OCI-LY7 (cell line): ENCODE results near the gene CYP19A1. TPM values are rescaled to one million over a fixed set of nuclear protein-coding genes. Genes with fewer than 3 reads are reported as not detected.
"Not testable (repeated sequence)": the region's sequence is repeated elsewhere in the genome, so short reads cannot be mapped to it uniquely, and the experiment has no call there.

Experiments
- BruUV-seq: library from RNA; stranded (reverse); fragments of 400-500 nt; replicated peaks from 2 replicates; lab custom pipeline; 2021; lab: Mats Ljungman, UMichigan
- CTCF ChIA-PET: fragments of 300-600 bp; sonication (Branson Sonifier 250); formaldehyde crosslinking; loops from one replicate; lab custom pipeline; 2022; ENCODE audit warnings: antibody characterized with exemption; ENCODE audit not compliant: unreplicated experiment; lab: Charles Lee
- POLR2A ChIA-PET: fragments of 300-600 bp; sonication (Branson Sonifier 250); formaldehyde crosslinking; loops from one replicate; lab custom pipeline; 2022; ENCODE audit warnings: antibody characterized with exemption; lab: Charles Lee
- DNase-seq: peaks from one replicate; pipeline ENCODE4 v3.0.0-alpha.2; 2015; ENCODE audit warnings: low spot score
- H2AFZ ChIP-seq: fragments of 200-600 bp; sonication (generic), shearing (Covaris generic); 2 replicates; pipeline ENCODE4 v1.6.1; 2014; ENCODE audit warnings: mild to moderate bottlenecking, antibody characterized with exemption, low read length, moderate library complexity
- H3K27ac ChIP-seq: fragments of 200-600 bp; sonication (generic); 2 replicates; pipeline ENCODE4 v1.5.1; 2014; ENCODE audit warnings: mixed run types, low read depth, mild to moderate bottlenecking, moderate library complexity, low read length, inconsistent platforms; ENCODE audit not compliant: poor library complexity, severe bottlenecking
- H3K36me3 ChIP-seq: fragments of 200-600 bp; sonication (generic); 2 replicates; pipeline ENCODE4 v1.6.1; 2014; ENCODE audit warnings: mild to moderate bottlenecking, antibody characterized with exemption, low read length, moderate library complexity, mixed read lengths; ENCODE audit not compliant: insufficient read depth
- H3K4me1 ChIP-seq: fragments of 200-600 bp; sonication (generic); 2 replicates; pipeline ENCODE4 v1.5.1; 2014; ENCODE audit warnings: mild to moderate bottlenecking, low read length; ENCODE audit not compliant: insufficient read depth, poor library complexity, severe bottlenecking
- H3K4me2 ChIP-seq: fragments of 200-600 bp; sonication (generic); 2 replicates; pipeline ENCODE4 v1.6.1; 2014; ENCODE audit warnings: mild to moderate bottlenecking, low read length
- H3K4me3 ChIP-seq: fragments of 200-600 bp; sonication (generic); 2 replicates; pipeline ENCODE4 v1.5.1; 2014; ENCODE audit warnings: mild to moderate bottlenecking, low read depth, low read length; ENCODE audit not compliant: poor library complexity, severe bottlenecking
- H3K79me2 ChIP-seq: fragments of 200-600 bp; sonication (generic); 2 replicates; pipeline ENCODE4 v1.6.1; 2016; ENCODE audit warnings: low read depth, mild to moderate bottlenecking, low read length, moderate library complexity, mixed read lengths; ENCODE audit not compliant: insufficient read depth
- H3K9me2 ChIP-seq: fragments of 200-600 bp; sonication (generic); 2 replicates; pipeline ENCODE4 v1.6.1; 2016; ENCODE audit warnings: mild to moderate bottlenecking, low read length, mixed read lengths; ENCODE audit not compliant: insufficient read depth
- H3K9me3 ChIP-seq: fragments of 200-600 bp; sonication (generic); 2 replicates; pipeline ENCODE4 v1.6.1; 2014; ENCODE audit warnings: mild to moderate bottlenecking, mixed run types, low read length, mixed read lengths
- H4K20me1 ChIP-seq: fragments of 200-600 bp; sonication (generic); 2 replicates; pipeline ENCODE4 v1.6.1; 2014; ENCODE audit warnings: mild to moderate bottlenecking, antibody characterized with exemption, low read length, moderate library complexity, mixed read lengths; ENCODE audit not compliant: insufficient read depth
- EZH2phosphoT487 ChIP-seq: fragments of 200-600 bp; sonication (generic); IDR thresholded peaks from 2 replicates; pipeline ENCODE4 v1.6.1; 2018; ENCODE audit warnings: low read depth, borderline replicate concordance, mild to moderate bottlenecking, mixed run types, antibody characterized with exemption, low read length, moderate library complexity, mixed read lengths
- intact Hi-C: fragments of 100-400 bp; cut with micrococcal nuclease; formaldehyde crosslinking; loops from one replicate; pipeline ENCODE4 v1.10.0; 2022; ENCODE audit not compliant: unreplicated experiment
- total RNA-seq, 2 experiments: library from RNA; depleted of rRNA in 1 of 2; stranded (reverse); fragments of >200 nt in 1 of 2; shearing (Covaris generic) in 1 of 2; gene quantifications; 2 replicates each; pipeline ENCODE4 v1.2.3, GENCODE V29; 2014 to 2022
- TF ChIP-seq, protein P1 (sequence below): fragments of 200-600 bp; sonication (generic); conservative IDR thresholded peaks from 2 replicates; pipeline ENCODE4 v1.5.1; 2014; ENCODE audit warnings: mild to moderate bottlenecking, antibody characterized with exemption, low read length, moderate library complexity, mixed read lengths

Gene CYP19A1
- total RNA-seq, 2 experiments from 2014 or later: 0.13 TPM; not detected in 1

DNA sequence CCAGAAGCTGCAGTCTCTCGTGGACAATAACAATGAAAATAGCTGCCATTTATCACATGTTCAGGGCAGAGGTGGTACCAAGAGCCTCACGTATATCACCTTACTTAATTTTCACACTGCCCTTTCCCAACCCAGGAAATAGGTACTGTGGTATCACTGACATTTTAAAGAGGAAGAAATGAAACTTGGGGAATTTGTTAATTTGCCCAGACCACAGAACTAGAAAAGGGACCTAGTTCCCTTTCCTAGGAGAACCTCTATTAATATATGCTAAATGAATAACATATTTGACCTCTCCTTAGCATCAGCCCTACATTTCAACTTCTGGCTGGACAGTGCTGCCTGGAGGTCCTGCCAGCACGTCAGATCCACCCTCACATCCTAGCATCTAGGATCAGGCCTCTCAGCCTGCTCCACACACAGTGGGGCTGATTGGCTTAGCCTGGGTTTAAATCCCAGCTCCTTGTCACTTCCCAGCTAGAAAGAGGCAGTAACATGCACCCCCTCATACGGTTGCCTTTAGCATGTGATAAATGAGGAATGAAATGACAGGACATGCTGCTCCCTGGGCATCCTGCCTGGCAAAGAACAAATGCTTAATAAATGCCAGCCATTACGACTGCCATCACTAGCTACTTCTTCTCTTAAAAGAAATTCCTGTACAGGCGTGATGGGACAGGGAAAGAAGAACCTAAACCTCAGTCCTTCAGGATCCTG is 148.6 kb downstream of the CYP19A1 start:
- intact Hi-C loops: no loop called here
- Histone ChIP-seq H3K9me2 (no peaks in the 10 kb centered on the region), H4K20me1 (no peaks in the 10 kb centered on the region), H3K4me1 (no peaks in the 10 kb centered on the region), H3K36me3 (no peaks in the 10 kb centered on the region), H3K27ac (no peak overlapping the region), H3K4me2 (no peak overlapping the region), H3K4me3 (no peak overlapping the region), H2AFZ (no peak overlapping the region), H3K79me2 (no peaks in the 10 kb centered on the region), H3K9me3 (no peaks in the 10 kb centered on the region)
- DNase-seq: no peak
- ChIA-PET CTCF (no interaction called here), POLR2A (no interaction called here)
- TF ChIP-seq, protein P1, sequence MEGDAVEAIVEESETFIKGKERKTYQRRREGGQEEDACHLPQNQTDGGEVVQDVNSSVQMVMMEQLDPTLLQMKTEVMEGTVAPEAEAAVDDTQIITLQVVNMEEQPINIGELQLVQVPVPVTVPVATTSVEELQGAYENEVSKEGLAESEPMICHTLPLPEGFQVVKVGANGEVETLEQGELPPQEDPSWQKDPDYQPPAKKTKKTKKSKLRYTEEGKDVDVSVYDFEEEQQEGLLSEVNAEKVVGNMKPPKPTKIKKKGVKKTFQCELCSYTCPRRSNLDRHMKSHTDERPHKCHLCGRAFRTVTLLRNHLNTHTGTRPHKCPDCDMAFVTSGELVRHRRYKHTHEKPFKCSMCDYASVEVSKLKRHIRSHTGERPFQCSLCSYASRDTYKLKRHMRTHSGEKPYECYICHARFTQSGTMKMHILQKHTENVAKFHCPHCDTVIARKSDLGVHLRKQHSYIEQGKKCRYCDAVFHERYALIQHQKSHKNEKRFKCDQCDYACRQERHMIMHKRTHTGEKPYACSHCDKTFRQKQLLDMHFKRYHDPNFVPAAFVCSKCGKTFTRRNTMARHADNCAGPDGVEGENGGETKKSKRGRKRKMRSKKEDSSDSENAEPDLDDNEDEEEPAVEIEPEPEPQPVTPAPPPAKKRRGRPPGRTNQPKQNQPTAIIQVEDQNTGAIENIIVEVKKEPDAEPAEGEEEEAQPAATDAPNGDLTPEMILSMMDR: no peak
- no peak for TF ChIP-seq EZH2phosphoT487
- BruUV-seq: no TSS peak

DNA sequence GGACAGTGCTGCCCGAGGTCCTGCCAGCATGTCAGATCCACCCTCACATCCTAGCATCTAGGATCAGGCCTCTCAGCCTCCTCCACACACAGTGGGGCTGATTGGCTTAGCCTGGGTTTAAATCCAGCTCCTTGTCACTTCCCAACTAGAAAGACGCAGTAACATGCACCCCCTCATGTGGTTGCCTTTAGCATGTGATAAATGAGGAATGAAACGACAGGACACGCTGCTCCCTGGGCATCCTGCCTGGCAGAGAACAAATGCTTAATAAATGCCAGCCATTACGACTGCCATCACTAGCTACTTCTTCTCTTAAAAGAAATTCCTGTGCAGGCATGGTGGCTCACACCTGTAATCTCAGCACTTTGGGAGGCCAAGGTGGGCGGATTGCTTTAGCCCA is 149.6 kb downstream of the CYP19A1 start:
- POLR2A ChIA-PET: interaction anchor here (0.6 kb wide), 1 partner anchor 832 kb away, joined by 3 read pairs; no protein-coding TSS in a partner anchor
- CTCF ChIA-PET, H3K9me2 ChIP-seq, BruUV-seq, DNase-seq, H3K27ac ChIP-seq, H3K4me1 ChIP-seq, H2AFZ ChIP-seq, H3K9me3 ChIP-seq, H4K20me1 ChIP-seq, H3K4me2 ChIP-seq, H3K36me3 ChIP-seq, H3K4me3 ChIP-seq, intact Hi-C loops, H3K79me2 ChIP-seq: not testable (repeated sequence)

DNA sequence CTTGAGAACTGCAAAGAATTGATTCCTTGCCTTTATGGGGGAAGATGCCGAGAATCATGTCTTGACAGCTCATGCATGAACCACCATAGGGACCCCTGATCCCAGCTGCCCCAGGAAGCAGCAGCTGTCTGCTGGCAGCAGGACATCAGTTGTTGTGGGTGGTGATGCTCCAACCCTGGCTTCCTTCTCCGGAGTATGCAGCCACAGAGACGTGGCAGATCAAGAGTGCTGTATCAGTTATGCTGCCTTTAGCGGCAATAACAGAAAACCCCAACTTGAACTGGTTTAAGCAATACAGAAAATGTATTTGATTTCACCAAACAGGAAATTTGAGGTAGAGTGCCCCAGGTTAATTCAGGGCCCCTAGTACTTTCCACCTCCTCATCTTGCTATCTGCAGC is 151.5 kb downstream of the CYP19A1 start:
- intact Hi-C loops: no loop called here
- no peaks in the 10 kb centered on the region for H3K79me2 ChIP-seq
- H3K36me3 ChIP-seq: no peaks in the 10 kb centered on the region
- H3K9me2 ChIP-seq: no peaks in the 10 kb centered on the region
- no TSS peak for BruUV-seq
- H3K27ac ChIP-seq: no peak overlapping the region
- POLR2A ChIA-PET: no interaction called here
- H4K20me1 ChIP-seq: no peaks in the 10 kb centered on the region
- H3K9me3 ChIP-seq: no peaks in the 10 kb centered on the region
- H2AFZ ChIP-seq: no peak overlapping the region
- TF ChIP-seq, protein P1: no peak
- no peak for TF ChIP-seq EZH2phosphoT487
- no peak for DNase-seq
- no peaks in the 10 kb centered on the region for H3K4me1 ChIP-seq
- no peak overlapping the region for H3K4me2 ChIP-seq
- CTCF ChIA-PET: no interaction called here
- no peak overlapping the region for H3K4me3 ChIP-seq
